ENCODE data around the gene PRPF38B. TPM values are rescaled to one million over a fixed set of nuclear protein-coding genes. Genes with fewer than 3 reads are reported as not detected.

Gene PRPF38B
- polyA plus RNA-seq, 1 of the 3 experiments (the other 2 are of a cell fraction) = 17.5 TPM

- Histone ChIP-seq H3F3A (replicated peaks; ENCODE audit: insufficient read depth) (no peaks in the 10 kb centered on the region), H3K27me3 (ENCODE audit: insufficient read depth) (no peaks in the 10 kb centered on the region), H3K4me1 (ENCODE audit: control insufficient read depth in 1 of 2, insufficient read depth in 2 of 2, low read depth in 1 of 2, low read length in 1 of 2) (no peaks in the 10 kb centered on the region; a peak in 1 of 4 replicates), H3K79me2 (ENCODE audit: insufficient read depth) (no peaks in the 10 kb centered on the region), H3K4me2 (no peak overlapping the region), H3K9me3 (no peaks in the 10 kb centered on the region), H3K36me3 (replicated peaks in 1 of 2; ENCODE audit: control insufficient read depth in 1 of 2, insufficient read depth in 2 of 2, low read length in 1 of 2) (no peaks in the 10 kb centered on the region), H3K27ac (ENCODE audit: low read depth in 2 of 2, low read length in 1 of 2) (no peak overlapping the region), H2AFZ (ENCODE audit: low read depth) (no peak overlapping the region), H4K20me1 (ENCODE audit: insufficient read depth) (no peaks in the 10 kb centered on the region), H3K9me2 (no peaks in the 10 kb centered on the region), H3K4me3 (ENCODE audit: low read depth in 2 of 2, low read length in 1 of 2) (no peak overlapping the region), H3K9ac (no peak overlapping the region)
- CTCF ChIA-PET = interaction anchor here (1.5 kb wide), 1 partner anchor 28 kb away, joined by 3 read pairs; no protein-coding TSS in a partner anchor
- TF ChIP-seq ZBTB33 (IDR thresholded peaks at IDR 0.05; ENCODE audit: borderline replicate concordance, low read depth) (no peak), MEF2A (IDR thresholded peaks at IDR 0.05; ENCODE audit: borderline replicate concordance, low read depth) (no peak), SIN3A (IDR thresholded peaks at IDR 0.05; ENCODE audit: borderline replicate concordance, low read depth, low read length) (no peak), RAD21 (IDR thresholded peaks at IDR 0.05; ENCODE audit: low read length) (no peak), RFX5 (IDR thresholded peaks at IDR 0.05; ENCODE audit: low read length) (no peak), EP300 (IDR thresholded peaks at IDR 0.05; ENCODE audit: borderline replicate concordance in 1 of 2, low read depth in 1 of 2, low read length in 1 of 2) (no peak), IRF3 (IDR thresholded peaks at IDR 0.05; ENCODE audit: low read depth, low read length) (no peak), JUND (IDR thresholded peaks at IDR 0.05) (no peak), TAF1 (IDR thresholded peaks at IDR 0.05; ENCODE audit: borderline replicate concordance, low read depth, low read length) (no peak), RCOR1 (IDR thresholded peaks at IDR 0.05; ENCODE audit: low read length) (no peak)
- DNase-seq = no peak
- WGBS (ENCODE audit: low lambda C conversion rate) = 70% methylated on average over 2 of the region's 2 CpGs
- POLR2A ChIA-PET = no interaction called here
These were observed 21.0 kb upstream of the PRPF38B start for GRCh38 chr1:108671143-108671542.

- DNase-seq = no peak
- POLR2A ChIA-PET = interaction anchor here (0.6 kb wide), 1 partner anchor 96 kb away, joined by 3 read pairs; no protein-coding TSS in a partner anchor
- TF ChIP-seq JUND (IDR thresholded peaks at IDR 0.05) = no peak
- TF ChIP-seq REST (IDR thresholded peaks at IDR 0.05; ENCODE audit: low read depth, low read length) = no peak
- no peak for TF ChIP-seq RFX5 (IDR thresholded peaks at IDR 0.05; ENCODE audit: low read length)
- TF ChIP-seq FOXJ3 (CRISPR knock-in tag; IDR thresholded peaks at IDR 0.05) = no peak
- TF ChIP-seq ZBTB33 (IDR thresholded peaks at IDR 0.05; ENCODE audit: borderline replicate concordance, low read depth) = no peak
- TF ChIP-seq MAX (IDR thresholded peaks at IDR 0.05; ENCODE audit: low read depth) = no peak
- TF ChIP-seq FOXM1 (IDR thresholded peaks at IDR 0.05; ENCODE audit: low read depth) = no peak
- no peak for TF ChIP-seq NRF1 (IDR thresholded peaks at IDR 0.05; ENCODE audit: low read depth, low read length)
- TF ChIP-seq FOSL2 (IDR thresholded peaks at IDR 0.05; ENCODE audit: borderline replicate concordance, low read depth) = no peak
- TF ChIP-seq MEF2A (IDR thresholded peaks at IDR 0.05; ENCODE audit: borderline replicate concordance, low read depth) = no peak
- no peak for TF ChIP-seq CHD2 (IDR thresholded peaks at IDR 0.05; ENCODE audit: low read length, partially characterized antibody)
These were observed 13.4 kb upstream of the PRPF38B start for GRCh38 chr1:108678706-108679105.

More at GRCh38 chr1:108678706-108679105, 13.4 kb upstream of the PRPF38B start:
- no peaks in the 10 kb centered on the region for H3K9me3 ChIP-seq
- no peak overlapping the region for H3K4me3 ChIP-seq (ENCODE audit: low read depth in 2 of 2, low read length in 1 of 2)
- no peak overlapping the region for H3K9ac ChIP-seq
- no peak overlapping the region for H3K27ac ChIP-seq (ENCODE audit: low read depth in 2 of 2, low read length in 1 of 2)
- H3K4me2 ChIP-seq = no peak overlapping the region
- H2AFZ ChIP-seq (ENCODE audit: low read depth) = no peak overlapping the region
- H3F3A ChIP-seq (replicated peaks; ENCODE audit: insufficient read depth) = no peaks in the 10 kb centered on the region
- 75% methylated on average over 4 of the region's 4 CpGs for WGBS (ENCODE audit: low lambda C conversion rate)
- no peaks in the 10 kb centered on the region for H3K9me2 ChIP-seq
- H4K20me1 ChIP-seq (ENCODE audit: insufficient read depth) = no peaks in the 10 kb centered on the region
- no peaks in the 10 kb centered on the region for H3K79me2 ChIP-seq (ENCODE audit: insufficient read depth)
- H3K27me3 ChIP-seq (ENCODE audit: insufficient read depth) = no peaks in the 10 kb centered on the region
- CTCF ChIA-PET = no interaction called here
- no peaks in the 10 kb centered on the region for H3K36me3 ChIP-seq (replicated peaks in 1 of 2; ENCODE audit: control insufficient read depth in 1 of 2, insufficient read depth in 2 of 2, low read length in 1 of 2)
- no peaks in the 10 kb centered on the region for H3K4me1 ChIP-seq (ENCODE audit: control insufficient read depth in 1 of 2, insufficient read depth in 2 of 2, low read depth in 1 of 2, low read length in 1 of 2)
